SU-DHL-6 (cell line): ENCODE measurements around the gene SLC23A2.

Experiments used
- H2AFZ ChIP-seq: fragments of 200-600 bp; sonication (generic); 2 replicates; pipeline ENCODE4 v1.6.1; 2014; ENCODE audit warnings: low read depth, mild to moderate bottlenecking, moderate library complexity, mixed read lengths, antibody characterized with exemption, low read length; ENCODE audit not compliant: severe bottlenecking
- H3F3A ChIP-seq: fragments of 200-600 bp; shearing (Covaris generic); 2 replicates; pipeline ENCODE4 v1.6.0; 2016; ENCODE audit warnings: antibody characterized with exemption, mild to moderate bottlenecking; ENCODE audit not compliant: insufficient read depth
- H3K27ac ChIP-seq: fragments of 200-600 bp; sonication (generic); 2 replicates; pipeline ENCODE4 v1.5.1; 2016; ENCODE audit warnings: low read depth, mild to moderate bottlenecking, low read length, moderate library complexity, mixed read lengths
- H3K27me3 ChIP-seq: fragments of 200-600 bp; sonication (generic), shearing (Covaris generic); 2 replicates; pipeline ENCODE4 v1.6.0; 2014; ENCODE audit warnings: mild to moderate bottlenecking, low read length
- H3K36me3 ChIP-seq: fragments of 200-600 bp; sonication (generic); 2 replicates; pipeline ENCODE4 v1.6.1; 2014; ENCODE audit warnings: mild to moderate bottlenecking, low read length, mixed read lengths
- H3K4me2 ChIP-seq: fragments of 300-600, 200-600 bp; shearing (Covaris generic), sonication (generic); 2 replicates; pipeline ENCODE4 v1.6.0; 2014; ENCODE audit warnings: low read length, low read depth, mild to moderate bottlenecking; ENCODE audit not compliant: poor library complexity, severe bottlenecking
- H3K4me3 ChIP-seq: fragments of 200-600 bp; sonication (generic); 2 replicates; pipeline ENCODE4 v1.5.1; 2014; ENCODE audit warnings: antibody characterized with exemption, low read length, mild to moderate bottlenecking, mixed read lengths; ENCODE audit not compliant: insufficient read depth, poor library complexity, severe bottlenecking
- H3K79me2 ChIP-seq: fragments of 200-600 bp; sonication (generic); 2 replicates; pipeline ENCODE4 v1.6.1; 2014; ENCODE audit warnings: mild to moderate bottlenecking, low read length, moderate library complexity; ENCODE audit not compliant: insufficient read depth
- H3K9ac ChIP-seq: fragments of 200-600 bp; sonication (generic); 2 replicates; pipeline ENCODE4 v1.7.0; 2014; ENCODE audit warnings: mild to moderate bottlenecking, low read length
- H3K9me2 ChIP-seq: fragments of 200-600 bp; sonication (generic); replicated peaks from 2 replicates; pipeline ENCODE4 v1.6.1; 2014; ENCODE audit warnings: low read length; ENCODE audit not compliant: insufficient read depth
- H3K9me3 ChIP-seq: fragments of 200-600 bp; sonication (generic); 2 replicates; pipeline ENCODE4 v1.6.1; 2014; ENCODE audit warnings: low read length, mixed read lengths; ENCODE audit not compliant: insufficient read depth
- H4K20me1 ChIP-seq: fragments of 200-600 bp; sonication (generic); 2 replicates; pipeline ENCODE4 v1.6.1; 2014; ENCODE audit warnings: low read depth, mild to moderate bottlenecking, antibody characterized with exemption, low read length, moderate library complexity, mixed read lengths
- EZH2phosphoT487 ChIP-seq: fragments of 200-600 bp; sonication (generic), shearing (Covaris generic); conservative IDR thresholded peaks from 2 replicates; pipeline ENCODE4 v1.6.1; 2018; ENCODE audit warnings: mild to moderate bottlenecking, antibody characterized with exemption, low read length, moderate library complexity, mixed read lengths
- TF ChIP-seq, protein P1 (sequence below): fragments of 200-600 bp; sonication (generic); IDR thresholded peaks from one replicate; pipeline ENCODE4 v1.5.1; 2017; ENCODE audit warnings: antibody characterized with exemption, mild to moderate bottlenecking, low read length, moderate library complexity; ENCODE audit not compliant: insufficient read depth, poor library complexity, severe bottlenecking

The SLC23A2 gene

DNA sequence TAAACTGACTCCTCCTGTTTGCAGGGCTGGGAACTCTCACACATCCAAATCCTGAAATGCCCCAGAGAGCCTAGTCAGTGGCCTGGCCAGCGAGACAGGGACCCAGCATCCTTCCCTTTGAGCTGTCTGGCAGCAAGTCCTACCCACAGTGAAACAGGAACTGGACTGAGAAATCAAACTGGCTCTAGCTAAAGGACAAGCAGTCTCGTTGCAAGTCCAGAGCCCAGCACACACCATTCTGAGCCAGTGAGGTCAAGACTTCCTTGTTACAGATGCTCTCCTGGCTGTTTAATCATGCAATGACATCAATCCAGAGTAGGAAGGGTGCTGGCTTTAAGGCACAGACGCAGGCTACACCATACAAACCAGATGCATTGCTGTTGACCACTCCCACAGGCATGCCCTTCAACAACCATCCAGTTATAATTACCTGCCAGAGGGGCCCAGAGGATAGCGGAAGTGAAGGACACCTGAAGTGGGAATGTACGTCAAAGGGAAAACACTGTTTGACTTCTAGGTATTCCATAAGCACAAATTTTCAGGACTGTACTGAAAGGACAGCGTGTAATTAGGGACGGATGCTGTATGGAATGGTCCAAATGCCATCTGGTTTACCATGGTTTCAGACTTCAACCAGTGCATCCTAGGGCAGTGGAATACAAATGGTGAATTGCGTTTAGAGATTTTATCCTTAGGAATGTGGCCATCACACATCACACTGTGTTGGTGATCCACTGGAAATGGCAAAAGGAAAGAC, 114.4 kb downstream of the SLC23A2 start:
- Histone ChIP-seq H4K20me1 (no peaks in the 10 kb centered on the region), H2AFZ (no peak overlapping the region), H3F3A (no peaks in the 10 kb centered on the region), H3K27ac (no peak overlapping the region), H3K4me3 (no peak overlapping the region), H3K36me3 (peaks cover 4% of the 10 kb centered on the region; the same call in 1 of the 2 replicates), H3K9me2 (no peaks in the 10 kb centered on the region), H3K9ac (no peak overlapping the region), H3K27me3 (no peaks in the 10 kb centered on the region), H3K4me2 (no peak overlapping the region), H3K79me2 (no peaks in the 10 kb centered on the region), H3K9me3 (no peaks in the 10 kb centered on the region)
- no peak for TF ChIP-seq EZH2phosphoT487
- TF ChIP-seq, protein P1, sequence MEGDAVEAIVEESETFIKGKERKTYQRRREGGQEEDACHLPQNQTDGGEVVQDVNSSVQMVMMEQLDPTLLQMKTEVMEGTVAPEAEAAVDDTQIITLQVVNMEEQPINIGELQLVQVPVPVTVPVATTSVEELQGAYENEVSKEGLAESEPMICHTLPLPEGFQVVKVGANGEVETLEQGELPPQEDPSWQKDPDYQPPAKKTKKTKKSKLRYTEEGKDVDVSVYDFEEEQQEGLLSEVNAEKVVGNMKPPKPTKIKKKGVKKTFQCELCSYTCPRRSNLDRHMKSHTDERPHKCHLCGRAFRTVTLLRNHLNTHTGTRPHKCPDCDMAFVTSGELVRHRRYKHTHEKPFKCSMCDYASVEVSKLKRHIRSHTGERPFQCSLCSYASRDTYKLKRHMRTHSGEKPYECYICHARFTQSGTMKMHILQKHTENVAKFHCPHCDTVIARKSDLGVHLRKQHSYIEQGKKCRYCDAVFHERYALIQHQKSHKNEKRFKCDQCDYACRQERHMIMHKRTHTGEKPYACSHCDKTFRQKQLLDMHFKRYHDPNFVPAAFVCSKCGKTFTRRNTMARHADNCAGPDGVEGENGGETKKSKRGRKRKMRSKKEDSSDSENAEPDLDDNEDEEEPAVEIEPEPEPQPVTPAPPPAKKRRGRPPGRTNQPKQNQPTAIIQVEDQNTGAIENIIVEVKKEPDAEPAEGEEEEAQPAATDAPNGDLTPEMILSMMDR = no peak

- no peaks in the 10 kb centered on the region for H3K9me2 ChIP-seq
- no peak overlapping the region for H2AFZ ChIP-seq
- no peak overlapping the region for H3K4me3 ChIP-seq
- no peaks in the 10 kb centered on the region for H4K20me1 ChIP-seq
- no peaks in the 10 kb centered on the region for H3K9me3 ChIP-seq
- H3K36me3 ChIP-seq = peaks cover 4% of the 10 kb centered on the region; the same call in 1 of the 2 replicates
- H3K27me3 ChIP-seq = no peaks in the 10 kb centered on the region
- H3K79me2 ChIP-seq = no peaks in the 10 kb centered on the region
- no peak overlapping the region for H3K27ac ChIP-seq
- no peaks in the 10 kb centered on the region for H3F3A ChIP-seq
- TF ChIP-seq EZH2phosphoT487 = no peak
- TF ChIP-seq, protein P1 = no peak
- no peak overlapping the region for H3K4me2 ChIP-seq
- H3K9ac ChIP-seq = no peak overlapping the region
Measured at GRCh38 chr20:4885877-4886276, 115.4 kb downstream of the SLC23A2 start.

GRCh38 chr20:4883546-4883945, 117.8 kb downstream of the SLC23A2 start:
- no peaks in the 10 kb centered on the region for H3K27me3 ChIP-seq
- no peaks in the 10 kb centered on the region for H3F3A ChIP-seq
- no peak for TF ChIP-seq EZH2phosphoT487
- TF ChIP-seq, protein P1 = no peak
- H3K9me2 ChIP-seq = no peaks in the 10 kb centered on the region
- peaks cover 4% of the 10 kb centered on the region; the same call in 1 of the 2 replicates for H3K36me3 ChIP-seq
- no peak overlapping the region for H3K9ac ChIP-seq
- H3K9me3 ChIP-seq = no peaks in the 10 kb centered on the region
- H3K4me2 ChIP-seq = no peak overlapping the region
- no peaks in the 10 kb centered on the region for H3K79me2 ChIP-seq
- H4K20me1 ChIP-seq = no peaks in the 10 kb centered on the region
- no peak overlapping the region for H3K27ac ChIP-seq
- H2AFZ ChIP-seq = no peak overlapping the region
- no peak overlapping the region for H3K4me3 ChIP-seq
